Gastrocnemius medialis (tissue), 4 donors: Measurements from ENCODE around the gene IQCM.

ENCODE experiments used
- POLR2A ChIP-seq, 2 donors: fragments of 450-650 bp; IDR thresholded peaks; one replicate each; pipeline ENCODE4 v1.6.1; 2017; ENCODE audit warnings: antibody characterized with exemption in 2 of 2, mild to moderate bottlenecking in 2 of 2, moderate library complexity in 2 of 2
- TF ChIP-seq, protein P1 (sequence below), 5 experiments: fragments of 450-650 bp in 3 of 5; fragments of 200-600 bp in 2 of 5; sonication (generic) in 2 of 5; IDR thresholded peaks in 4 of 5; conservative IDR thresholded peaks in 1 of 5; 1 replicate in 4 of 5; 2 replicates in 1 of 5; pipeline ENCODE4 v1.5.1; 2016 to 2019; ENCODE audit warnings: antibody characterized with exemption in 5 of 5, mild to moderate bottlenecking in 3 of 5, moderate library complexity in 3 of 5

DNA sequence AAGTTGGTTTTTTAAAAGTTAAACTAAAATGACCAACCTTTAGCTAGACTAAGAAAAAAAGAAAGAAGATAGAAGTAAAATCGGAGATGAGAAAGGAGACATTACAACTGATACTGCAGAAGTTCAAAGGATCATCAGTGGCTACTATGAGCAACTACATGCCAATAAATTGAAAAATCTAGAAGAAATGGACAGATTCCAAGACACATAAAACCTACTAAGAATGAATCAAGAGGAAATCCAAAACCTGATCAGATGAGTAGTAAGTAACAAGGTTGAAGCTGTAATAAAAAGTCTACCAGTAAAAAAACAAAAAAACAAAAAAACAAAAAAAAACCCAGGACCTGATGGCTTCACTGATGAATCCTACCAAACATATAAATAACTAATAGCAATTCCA is 16.1 kb downstream of the IQCM start:
- TF ChIP-seq, protein P1, sequence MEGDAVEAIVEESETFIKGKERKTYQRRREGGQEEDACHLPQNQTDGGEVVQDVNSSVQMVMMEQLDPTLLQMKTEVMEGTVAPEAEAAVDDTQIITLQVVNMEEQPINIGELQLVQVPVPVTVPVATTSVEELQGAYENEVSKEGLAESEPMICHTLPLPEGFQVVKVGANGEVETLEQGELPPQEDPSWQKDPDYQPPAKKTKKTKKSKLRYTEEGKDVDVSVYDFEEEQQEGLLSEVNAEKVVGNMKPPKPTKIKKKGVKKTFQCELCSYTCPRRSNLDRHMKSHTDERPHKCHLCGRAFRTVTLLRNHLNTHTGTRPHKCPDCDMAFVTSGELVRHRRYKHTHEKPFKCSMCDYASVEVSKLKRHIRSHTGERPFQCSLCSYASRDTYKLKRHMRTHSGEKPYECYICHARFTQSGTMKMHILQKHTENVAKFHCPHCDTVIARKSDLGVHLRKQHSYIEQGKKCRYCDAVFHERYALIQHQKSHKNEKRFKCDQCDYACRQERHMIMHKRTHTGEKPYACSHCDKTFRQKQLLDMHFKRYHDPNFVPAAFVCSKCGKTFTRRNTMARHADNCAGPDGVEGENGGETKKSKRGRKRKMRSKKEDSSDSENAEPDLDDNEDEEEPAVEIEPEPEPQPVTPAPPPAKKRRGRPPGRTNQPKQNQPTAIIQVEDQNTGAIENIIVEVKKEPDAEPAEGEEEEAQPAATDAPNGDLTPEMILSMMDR (IDR thresholded peaks at IDR 0.05 in 4 of 5, conservative IDR thresholded peaks at IDR 0.05 in 1 of 5) = no peak
- no peak for TF ChIP-seq POLR2A (IDR thresholded peaks at IDR 0.05)
